GM04503 (cell line): ENCODE measurements around the gene RAD21L1.
"Not testable (repeated sequence)": the region's sequence is repeated elsewhere in the genome, so short reads cannot be mapped to it uniquely, and the experiment has no call there.

Experiments used
- DNase-seq: peaks from one replicate; pipeline ENCODE4 v3.0.0-alpha.2; 2012; ENCODE audit warnings: low read depth

The RAD21L1 gene

DNA sequence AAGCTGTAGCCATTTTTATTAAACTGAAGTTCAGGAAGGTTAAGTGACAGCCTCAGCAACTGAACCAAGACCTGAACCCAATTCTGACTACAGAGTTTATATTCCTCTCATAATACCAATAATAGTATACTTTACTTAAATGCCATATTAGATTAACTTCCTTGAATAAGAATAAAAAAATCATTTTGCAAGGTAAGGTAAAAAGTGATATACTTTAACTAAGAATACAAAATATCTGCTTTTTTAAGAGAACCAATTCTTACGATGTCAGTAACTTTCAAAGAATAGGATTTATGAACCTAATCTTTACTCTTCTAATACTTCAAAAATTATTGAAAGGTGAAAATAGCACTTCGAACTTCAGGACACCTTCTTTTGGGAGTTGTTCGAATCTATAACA is 3.7 kb downstream of the RAD21L1 start:
- no peak for DNase-seq

DNA sequence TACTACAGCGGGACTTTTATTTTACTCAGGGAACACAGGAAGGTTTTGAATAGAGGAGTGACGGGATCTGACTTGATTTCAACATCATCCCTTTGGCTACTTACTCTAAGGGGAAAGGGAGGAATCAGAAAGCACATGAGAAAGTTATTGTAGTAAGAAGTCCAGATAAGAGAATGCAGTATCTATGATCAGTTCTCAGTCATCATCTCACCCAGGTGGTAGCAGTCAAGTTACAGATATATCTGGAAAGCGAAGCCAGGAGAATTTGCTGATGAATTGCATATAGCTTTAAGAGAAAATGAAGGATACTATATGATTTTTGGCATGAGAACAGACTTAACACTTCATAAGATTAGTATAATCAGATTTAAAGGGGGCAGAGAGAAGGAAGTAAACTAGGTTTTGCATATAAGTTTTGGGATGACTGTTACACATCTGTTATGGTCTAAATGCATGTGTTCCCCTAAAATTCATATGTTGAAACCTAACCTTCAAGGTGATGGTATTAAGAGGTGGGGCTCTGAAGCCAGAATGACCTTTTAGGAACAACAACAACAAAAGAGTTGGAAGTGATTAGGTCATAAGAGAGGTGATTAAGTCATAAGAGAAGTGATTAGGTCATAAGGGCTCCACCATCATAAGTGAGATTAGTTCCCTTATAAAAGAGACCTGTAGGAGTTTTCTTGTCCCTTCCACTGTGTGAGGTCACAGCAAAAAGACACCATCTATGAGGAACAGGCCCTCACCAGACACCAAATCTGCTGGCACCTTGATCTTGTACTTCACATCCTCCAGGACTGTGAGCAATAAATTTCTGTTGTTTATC is 6.7 kb downstream of the RAD21L1 start:
- no peak for DNase-seq

DNA sequence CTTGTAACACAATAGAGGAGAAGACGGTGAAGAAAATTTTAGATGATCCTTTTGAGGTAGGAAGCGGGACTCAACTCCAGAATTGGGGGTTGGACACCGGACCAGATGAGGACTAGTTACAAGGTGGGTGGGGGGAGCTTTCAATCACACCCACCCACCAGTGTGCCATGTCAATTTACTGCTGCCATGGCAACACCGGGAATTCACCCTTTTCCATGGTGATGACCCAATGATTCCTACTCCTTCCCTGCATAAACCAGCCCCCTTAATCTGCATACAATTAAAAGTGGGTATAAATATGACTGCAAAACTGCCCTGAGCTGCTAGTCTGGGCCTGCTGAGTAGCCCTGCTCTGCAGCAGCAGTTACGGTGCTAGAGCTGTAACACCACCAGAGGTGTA is 14.7 kb downstream of the RAD21L1 start:
- DNase-seq: no peak

DNA sequence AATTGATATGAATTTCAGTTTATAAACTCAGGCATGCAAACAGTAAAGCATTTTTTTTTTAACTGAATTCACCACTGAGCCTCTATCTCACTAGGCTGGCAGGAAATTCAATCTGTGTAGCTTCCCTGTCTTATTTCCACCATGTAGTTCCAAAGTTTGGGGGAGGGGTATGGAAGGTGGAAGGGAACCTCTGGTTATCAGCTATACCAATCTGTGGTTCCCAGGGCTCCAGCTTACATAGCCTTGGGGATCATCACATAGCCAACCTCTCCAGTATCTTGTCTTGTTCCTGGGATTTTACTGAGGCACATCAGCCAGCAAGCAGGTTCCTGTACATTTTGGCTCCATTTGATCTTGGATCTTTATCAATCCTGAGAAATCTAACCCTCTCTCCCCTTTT is 15.6 kb downstream of the RAD21L1 start:
- DNase-seq: no peak

- no peak for DNase-seq
Observed at GRCh38 chr20:1242099-1242498, 16.3 kb downstream of the RAD21L1 start.

- peak; percentile 65 for DNase-seq
Observed at GRCh38 chr20:1242530-1242929, 16.7 kb downstream of the RAD21L1 start.

DNA sequence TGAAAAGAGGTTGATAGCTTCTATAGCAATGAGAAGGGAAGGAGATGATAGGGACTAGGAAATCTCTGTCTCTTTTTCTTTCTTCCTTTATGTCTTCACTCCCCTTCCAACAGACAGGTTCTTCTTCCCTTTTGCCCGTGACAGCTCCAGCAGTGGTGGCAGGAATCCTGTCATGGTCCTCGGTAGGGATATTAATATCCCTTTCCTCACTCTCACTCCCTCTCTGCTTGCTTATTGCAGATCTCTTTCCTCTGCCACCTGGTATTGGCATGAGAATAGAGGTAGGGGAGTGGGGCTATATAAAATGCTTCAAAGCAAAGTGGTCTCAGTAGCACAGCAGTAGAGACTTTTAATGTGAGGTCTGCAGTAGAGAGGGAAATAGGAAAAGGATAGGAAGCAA is 19.7 kb downstream of the RAD21L1 start:
- DNase-seq: no peak

DNA sequence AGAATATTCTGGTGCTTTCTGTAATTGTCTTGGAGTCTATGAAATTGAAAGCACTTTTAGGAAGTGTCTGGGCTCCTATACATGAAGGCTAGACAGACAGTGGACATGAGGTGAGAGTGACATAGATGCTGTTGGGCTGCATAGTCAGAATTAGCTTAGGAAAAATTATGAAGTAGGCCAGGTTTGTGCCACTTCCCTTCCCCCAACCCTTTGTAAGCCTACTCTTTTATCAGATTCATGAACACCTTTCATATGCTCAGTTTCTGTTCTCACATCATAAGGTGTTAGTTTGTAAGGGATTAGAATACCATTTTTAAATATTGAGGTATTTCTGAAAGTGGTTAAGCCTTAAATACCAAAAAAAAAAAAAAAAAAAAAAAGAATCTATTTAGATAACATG is 21.8 kb downstream of the RAD21L1 start:
- no peak for DNase-seq

DNA sequence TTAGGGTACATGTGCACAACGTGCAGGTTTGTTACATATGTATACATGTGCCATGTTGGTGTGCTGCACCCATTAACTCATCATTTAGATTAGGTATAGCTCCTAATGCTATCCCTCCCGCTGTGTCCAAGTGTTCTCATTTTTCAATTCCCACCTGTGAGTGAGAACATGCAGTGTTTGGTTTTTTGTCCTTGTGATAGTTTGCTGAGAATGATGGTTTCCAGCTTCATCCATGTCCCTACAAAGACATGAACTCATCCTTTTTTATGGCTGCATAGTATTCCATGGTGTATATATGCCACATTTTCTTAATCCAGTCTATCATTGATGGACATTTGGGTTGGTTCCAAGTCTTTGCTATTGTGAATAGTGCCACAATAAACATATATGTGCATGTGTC is 24.4 kb downstream of the RAD21L1 start:
- DNase-seq: not testable (repeated sequence)

- no peak for DNase-seq
Observed at GRCh38 chr20:1252416-1252815, 26.6 kb downstream of the RAD21L1 start.

DNA sequence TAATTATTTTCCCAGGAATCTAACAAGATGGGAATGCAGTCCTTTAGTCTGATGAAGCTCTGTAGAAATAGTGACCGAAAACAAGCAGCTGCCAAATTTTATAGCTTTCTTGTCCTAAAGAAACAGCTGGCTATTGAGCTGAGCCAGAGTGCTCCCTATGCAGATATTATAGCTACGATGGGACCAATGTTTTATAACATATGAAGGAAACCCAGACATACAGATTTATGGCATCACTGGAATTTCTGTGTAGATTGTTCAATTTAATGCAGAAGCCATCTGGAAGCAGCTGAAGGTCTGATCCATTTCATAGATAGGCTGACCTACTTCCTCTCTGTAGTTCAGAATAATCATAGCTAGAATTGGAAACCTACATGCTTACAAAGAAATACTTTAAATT is 28.4 kb downstream of the RAD21L1 start:
- DNase-seq: no peak

- no peak for DNase-seq
Observed at GRCh38 chr20:1255675-1256074, 29.8 kb downstream of the RAD21L1 start.

GRCh38 chr20:1263853-1264252 is 38.0 kb downstream of the RAD21L1 start:
- DNase-seq: no peak

- no peak for DNase-seq
Observed at GRCh38 chr20:1264727-1265126, 38.9 kb downstream of the RAD21L1 start.

DNA sequence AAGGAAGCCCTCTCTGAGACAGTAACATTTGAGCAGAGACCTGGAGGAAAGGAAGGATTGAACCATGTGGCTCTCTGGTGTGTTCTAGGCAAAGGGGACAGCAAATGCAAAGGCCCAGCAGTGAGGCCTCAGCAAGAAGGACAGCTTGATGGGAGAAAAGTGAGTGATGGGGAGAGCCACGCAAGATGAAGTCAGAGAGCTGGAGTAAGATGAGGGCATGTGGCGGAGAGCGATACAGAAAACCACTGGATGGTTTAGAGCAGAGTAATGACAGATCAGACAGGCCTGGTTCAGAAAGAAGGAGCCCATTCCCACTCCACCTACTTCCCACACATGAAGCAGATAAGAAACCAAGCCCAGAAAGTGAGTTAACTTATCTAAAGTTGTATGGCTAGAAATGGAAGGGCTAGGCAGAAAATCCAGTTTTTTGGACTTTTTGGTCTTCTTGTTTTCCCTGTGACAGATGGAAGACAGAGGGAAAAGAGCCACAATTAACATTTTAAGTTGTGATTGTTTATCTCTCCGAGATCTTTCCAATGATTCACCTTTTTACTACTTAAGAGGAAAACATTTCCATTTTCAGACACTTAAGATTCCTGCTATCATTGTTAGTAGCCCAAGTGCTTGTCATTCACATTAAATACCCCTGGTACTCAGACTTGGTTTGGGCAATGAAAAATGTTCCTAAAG is 39.5 kb downstream of the RAD21L1 start:
- no peak for DNase-seq

GRCh38 chr20:1265916-1266166 is 40.0 kb downstream of the RAD21L1 start:
- DNase-seq: no peak

- peak; percentile 18 for DNase-seq
Observed at GRCh38 chr20:1266167-1266973, 40.5 kb downstream of the RAD21L1 start, which contains the start of gene SNPH. Gene SNPH, plus strand, starts transcription at chr20:1266294. Its CDS starts 29,946 bp downstream, at chr20:1296240.

- no peak for DNase-seq
Observed at GRCh38 chr20:1267161-1267560, 41.3 kb downstream of the RAD21L1 start.

DNA sequence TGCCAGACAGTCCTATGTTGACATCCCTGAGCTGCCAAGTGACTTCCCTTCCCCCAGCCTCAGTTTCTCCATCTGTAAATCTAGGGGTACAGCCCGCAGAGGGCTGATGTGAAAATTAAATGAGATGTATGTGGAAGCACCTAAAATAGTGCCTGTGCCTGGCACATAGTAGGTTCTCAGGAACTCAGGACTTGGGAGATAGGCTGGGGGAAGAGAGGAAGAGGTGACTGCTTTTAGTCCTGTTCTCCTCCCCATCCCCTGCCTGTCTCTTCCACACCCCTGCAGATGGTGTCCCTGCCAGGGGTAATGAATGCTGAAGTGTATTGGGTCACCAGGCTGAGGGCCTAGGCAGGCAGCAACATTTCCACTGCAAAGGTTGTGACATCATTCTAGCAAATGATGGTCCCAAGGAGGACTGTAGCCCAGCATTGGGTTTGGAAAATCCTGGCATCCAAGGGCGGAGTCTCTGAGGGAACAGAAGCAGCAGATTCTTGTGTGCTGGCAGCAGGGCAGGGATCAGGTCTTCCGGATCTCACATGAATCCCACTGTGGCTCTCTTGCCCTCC is 42.0 kb downstream of the RAD21L1 start:
- DNase-seq: no peak

- no peak for DNase-seq
Observed at GRCh38 chr20:1269235-1269634, 43.4 kb downstream of the RAD21L1 start.

GRCh38 chr20:1269850-1270249 is 44.0 kb downstream of the RAD21L1 start:
- DNase-seq: no peak

DNA sequence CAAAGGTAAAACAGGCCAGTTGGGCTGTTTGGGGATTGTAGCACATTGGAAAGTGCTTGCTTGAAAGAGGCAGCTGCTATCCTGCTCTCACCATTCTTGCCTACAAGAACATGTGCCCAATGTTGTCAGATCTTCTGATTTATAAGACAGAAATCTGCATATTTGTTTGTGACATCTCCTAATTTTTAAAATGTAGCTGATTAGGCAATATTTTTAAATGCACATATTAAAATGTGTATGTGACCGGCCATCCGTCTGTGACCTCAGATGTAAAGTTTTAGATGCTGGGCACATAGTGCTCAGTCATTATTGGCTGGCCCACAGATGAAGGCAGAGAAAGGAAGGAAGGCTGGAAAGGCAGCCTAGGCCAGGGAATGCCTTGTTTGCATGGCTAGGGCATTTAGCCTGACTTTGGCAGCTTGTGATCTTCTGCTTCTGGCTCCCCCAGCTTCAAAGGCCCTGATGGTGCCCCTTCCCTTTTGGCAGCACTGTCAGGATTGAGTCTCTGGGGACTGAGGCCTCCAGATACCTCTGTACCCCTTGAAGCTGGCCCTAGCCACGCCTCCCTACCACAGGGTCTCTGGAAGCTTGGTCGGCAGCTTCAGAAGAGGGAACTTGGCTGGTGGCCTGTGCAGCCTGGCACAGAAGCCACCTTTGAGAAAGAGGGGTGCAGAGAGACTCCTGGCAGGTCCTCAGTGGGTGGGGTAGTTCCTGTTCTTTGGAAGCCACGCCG is 46.7 kb downstream of the RAD21L1 start:
- DNase-seq: no peak
